Activated CD8-positive, alpha-beta memory T cell treated with anti-CD3 and anti-CD28 coated beads, Interleukin-2, amount 10 ng/mL, durations not matched to agents 7 days and 5 days (primary cell): ENCODE results near the gene BNIPL. TPM values are rescaled to one million over a fixed set of nuclear protein-coding genes. Genes with fewer than 3 reads are reported as not detected.
A peak's percentile ranks its signal among the peaks of the same experiment; 100 is the strongest.

Experiments
- ATAC-seq: fragments of 150-1000 bp; cut with Tn5 transposase; one replicate; pipeline ENCODE4 v1.10.0; 2021; ENCODE audit warnings: moderate library complexity
- CTCF ChIA-PET: fragments of 350-600 bp; sonication (Branson Sonifier 250); formaldehyde crosslinking; loops from one replicate; lab custom pipeline; 2021; ENCODE audit warnings: antibody characterized with exemption; lab: Charles Lee
- DNase-seq: peaks from one replicate; pipeline ENCODE4 v3.0.0-alpha.2; 2020
- H3K27ac Mint-ChIP-seq: one replicate; pipeline ENCODE4 v1.8.0; 2021; ENCODE audit warnings: mild to moderate bottlenecking, mixed read lengths
- H3K27me3 Mint-ChIP-seq: one replicate; pipeline ENCODE4 v1.8.0; 2021; ENCODE audit warnings: mixed read lengths
- H3K36me3 Mint-ChIP-seq: one replicate; pipeline ENCODE4 v1.8.0; 2021; ENCODE audit warnings: mild to moderate bottlenecking, mixed read lengths
- H3K4me1 Mint-ChIP-seq: one replicate; pipeline ENCODE4 v1.8.0; 2021; ENCODE audit warnings: mixed read lengths
- H3K4me3 Mint-ChIP-seq: one replicate; pipeline ENCODE4 v1.8.0; 2021; ENCODE audit warnings: mild to moderate bottlenecking, moderate library complexity, mixed read lengths
- H3K9me3 Mint-ChIP-seq: one replicate; pipeline ENCODE4 v1.8.0; 2022; ENCODE audit warnings: low read depth, mixed read lengths
- total RNA-seq, 2 experiments: library from RNA; stranded (reverse); gene quantifications; one replicate each; pipeline ENCODE4 v1.2.3, GENCODE V29; 2021

BNIPL gene
- 1 to 10 TPM; 1.0 to 2.0 TPM for total RNA-seq

- no peak within 1 kb of the TSS for H3K27ac Mint-ChIP-seq
- no peak within 1 kb of the TSS for H3K4me3 Mint-ChIP-seq
- H3K27me3 Mint-ChIP-seq = no peaks in the 10 kb centered on the region
- H3K36me3 Mint-ChIP-seq = peaks cover 10% of the 10 kb centered on the region
- ATAC-seq = no peak
- no peaks in the 10 kb centered on the region for H3K9me3 Mint-ChIP-seq
- DNase-seq = no peak
- no peaks in the 10 kb centered on the region for H3K4me1 Mint-ChIP-seq
- CTCF ChIA-PET = no interaction called here
These were observed at the start of gene BNIPL for GRCh38 chr1:151036356-151036755. Gene BNIPL, plus strand, starts transcription at chr1:151036586. Its CDS starts 140 bp downstream, at chr1:151036726.

- no peak overlapping the region for H3K27ac Mint-ChIP-seq
- no peaks in the 10 kb centered on the region for H3K9me3 Mint-ChIP-seq
- H3K36me3 Mint-ChIP-seq = no peaks in the 10 kb centered on the region
- peaks cover 3% of the 10 kb centered on the region for H3K4me1 Mint-ChIP-seq
- CTCF ChIA-PET = interaction anchor here (1.0 kb wide), 1 partner anchor 9 kb away, joined by 5 read pairs; no protein-coding TSS in a partner anchor
- ATAC-seq (no peak), DNase-seq (no peak)
- H3K4me3 Mint-ChIP-seq = no peak overlapping the region
- no peaks in the 10 kb centered on the region for H3K27me3 Mint-ChIP-seq
These were observed 48.5 kb upstream of the BNIPL start for GRCh38 chr1:150987924-150988323.

GRCh38 chr1:150992626-150993025 is 43.8 kb upstream of the BNIPL start:
- ATAC-seq = no peak
- no peak for DNase-seq
- peaks cover 10% of the 10 kb centered on the region for H3K4me1 Mint-ChIP-seq
- no peak overlapping the region for H3K27ac Mint-ChIP-seq
- H3K9me3 Mint-ChIP-seq = no peaks in the 10 kb centered on the region
- CTCF ChIA-PET = interaction anchor here (1.5 kb wide), 1 partner anchor 15 kb away, joined by 3 read pairs; no protein-coding TSS in a partner anchor
- no peaks in the 10 kb centered on the region for H3K36me3 Mint-ChIP-seq
- H3K4me3 Mint-ChIP-seq = no peak overlapping the region
- H3K27me3 Mint-ChIP-seq = no peaks in the 10 kb centered on the region

GRCh38 chr1:150994248-150994647 is 42.1 kb upstream of the BNIPL start:
- Mint-ChIP-seq H3K4me1 (peaks cover 11% of the 10 kb centered on the region), H3K36me3 (no peaks in the 10 kb centered on the region), H3K27me3 (no peaks in the 10 kb centered on the region), H3K4me3 (no peak overlapping the region), H3K9me3 (no peaks in the 10 kb centered on the region), H3K27ac (no peak overlapping the region)
- ATAC-seq (no peak), DNase-seq (no peak)
- CTCF ChIA-PET = interaction anchor here (5.2 to 7.3 kb wide), 2 partner anchors 12 to 15 kb away, joined by 81 to 104 read pairs; partner anchors contain the start of genes ANXA9 and MINDY1

GRCh38 chr1:150995460-150995859 is 40.9 kb upstream of the BNIPL start:
- Mint-ChIP-seq H3K4me1 (peaks cover 15% of the 10 kb centered on the region), H3K4me3 (peak overlapping the region; percentile 23), H3K36me3 (no peaks in the 10 kb centered on the region), H3K27ac (peak overlapping the region; percentile 49), H3K27me3 (no peaks in the 10 kb centered on the region), H3K9me3 (no peaks in the 10 kb centered on the region)
- ATAC-seq (no peak), DNase-seq (no peak)
- CTCF ChIA-PET = interaction anchor here (0.6 to 7.3 kb wide), 28 partner anchors 9 to 740 kb away, joined by 3 to 104 read pairs (median 3); partner anchors contain the start of genes ANXA9 and MINDY1

GRCh38 chr1:150995896-150996295 is 40.5 kb upstream of the BNIPL start:
- DNase-seq = peak; percentile 56
- CTCF ChIA-PET = interaction anchor here (0.6 to 7.3 kb wide), 30 partner anchors 10 to 740 kb away, joined by 3 to 104 read pairs (median 3); partner anchors contain the start of genes ANXA9, MINDY1 and TARS2
- peak overlapping the region; percentile 49 for H3K27ac Mint-ChIP-seq
- no peaks in the 10 kb centered on the region for H3K36me3 Mint-ChIP-seq
- no peaks in the 10 kb centered on the region for H3K27me3 Mint-ChIP-seq
- H3K4me1 Mint-ChIP-seq = peaks cover 15% of the 10 kb centered on the region
- H3K4me3 Mint-ChIP-seq = peak overlapping the region; percentile 23
- peak; percentile 46 for ATAC-seq
- H3K9me3 Mint-ChIP-seq = no peaks in the 10 kb centered on the region

GRCh38 chr1:150997126-150997872 is 39.1 kb upstream of the BNIPL start:
- Mint-ChIP-seq H3K27ac (no peak overlapping the region), H3K9me3 (no peaks in the 10 kb centered on the region), H3K36me3 (no peaks in the 10 kb centered on the region), H3K4me3 (no peak overlapping the region), H3K4me1 (peaks cover 15% of the 10 kb centered on the region), H3K27me3 (no peaks in the 10 kb centered on the region)
- CTCF ChIA-PET = interaction anchor here (0.6 to 7.3 kb wide), 6 partner anchors 9 to 741 kb away, joined by 3 to 104 read pairs (median 4); partner anchors contain the start of genes ANXA9, MINDY1 and MLLT11
- ATAC-seq (no peak), DNase-seq (no peak)

GRCh38 chr1:150997949-150998348 is 38.4 kb upstream of the BNIPL start:
- no peaks in the 10 kb centered on the region for H3K27me3 Mint-ChIP-seq
- CTCF ChIA-PET = interaction anchor here (0.6 to 7.3 kb wide), 4 partner anchors 8 to 742 kb away, joined by 3 to 104 read pairs (median 42); partner anchors contain the start of genes ANXA9 and MINDY1
- no peak for ATAC-seq

GRCh38 chr1:150999051-150999674 is 37.2 kb upstream of the BNIPL start:
- Mint-ChIP-seq H3K4me3 (no peak overlapping the region), H3K27me3 (no peaks in the 10 kb centered on the region), H3K4me1 (peaks cover 26% of the 10 kb centered on the region), H3K9me3 (no peaks in the 10 kb centered on the region), H3K36me3 (no peaks in the 10 kb centered on the region), H3K27ac (no peak overlapping the region)
- DNase-seq (peak; percentile 48), ATAC-seq (peak; percentile 43)
- CTCF ChIA-PET = interaction anchor here (1.1 to 7.3 kb wide), 3 partner anchors 20 to 744 kb away, joined by 3 to 104 read pairs (median 4); partner anchors contain the start of gene ANXA9

More at GRCh38 chr1:150997949-150998348, 38.4 kb upstream of the BNIPL start:
- Mint-ChIP-seq H3K36me3 (no peaks in the 10 kb centered on the region), H3K4me3 (no peak overlapping the region), H3K4me1 (peaks cover 20% of the 10 kb centered on the region), H3K9me3 (no peaks in the 10 kb centered on the region), H3K27ac (no peak overlapping the region)
- DNase-seq = no peak

GRCh38 chr1:150999926-151000325 is 36.5 kb upstream of the BNIPL start:
- no peak for ATAC-seq
- H3K27ac Mint-ChIP-seq = no peak overlapping the region

GRCh38 chr1:151000408-151000807 is 36.0 kb upstream of the BNIPL start:
- no peak overlapping the region for H3K4me3 Mint-ChIP-seq
- H3K36me3 Mint-ChIP-seq = no peaks in the 10 kb centered on the region
- no peak for DNase-seq
- H3K27me3 Mint-ChIP-seq = no peaks in the 10 kb centered on the region
- ATAC-seq = no peak
- H3K4me1 Mint-ChIP-seq = peaks cover 32% of the 10 kb centered on the region
- H3K27ac Mint-ChIP-seq = no peak overlapping the region
- no peaks in the 10 kb centered on the region for H3K9me3 Mint-ChIP-seq
- CTCF ChIA-PET = interaction anchor here (1.0 to 7.3 kb wide), 5 partner anchors 19 to 745 kb away, joined by 3 to 104 read pairs (median 4); partner anchors contain the start of gene ANXA9

More at GRCh38 chr1:150999926-151000325, 36.5 kb upstream of the BNIPL start:
- Mint-ChIP-seq H3K4me1 (peaks cover 31% of the 10 kb centered on the region), H3K9me3 (no peaks in the 10 kb centered on the region), H3K36me3 (no peaks in the 10 kb centered on the region), H3K27me3 (no peaks in the 10 kb centered on the region), H3K4me3 (no peak overlapping the region)
- DNase-seq = no peak
- CTCF ChIA-PET = interaction anchor here (1.0 to 7.3 kb wide), 3 partner anchors 20 to 744 kb away, joined by 3 to 104 read pairs (median 4); partner anchors contain the start of gene ANXA9

- Mint-ChIP-seq H3K4me1 (peaks cover 37% of the 10 kb centered on the region), H3K27ac (no peak overlapping the region)
These were observed 34.8 kb upstream of the BNIPL start for GRCh38 chr1:151001602-151002001.

GRCh38 chr1:151002051-151002450 is 34.3 kb upstream of the BNIPL start:
- Mint-ChIP-seq H3K4me1 (peaks cover 42% of the 10 kb centered on the region), H3K4me3 (no peak overlapping the region), H3K36me3 (no peaks in the 10 kb centered on the region), H3K9me3 (no peaks in the 10 kb centered on the region), H3K27me3 (no peaks in the 10 kb centered on the region), H3K27ac (no peak overlapping the region)
- ATAC-seq (no peak), DNase-seq (no peak)
- CTCF ChIA-PET = interaction anchor here (0.6 to 7.2 kb wide), 4 partner anchors 8 to 746 kb away, joined by 3 to 42 read pairs (median 4); partner anchors contain the start of gene ANXA9

More at GRCh38 chr1:151001602-151002001, 34.8 kb upstream of the BNIPL start:
- Mint-ChIP-seq H3K36me3 (no peaks in the 10 kb centered on the region), H3K9me3 (no peaks in the 10 kb centered on the region), H3K4me3 (no peak overlapping the region), H3K27me3 (no peaks in the 10 kb centered on the region)
- ATAC-seq (no peak), DNase-seq (no peak)
- CTCF ChIA-PET = interaction anchor here (0.7 to 7.2 kb wide), 4 partner anchors 18 to 746 kb away, joined by 3 to 42 read pairs (median 3); partner anchors contain the start of gene ANXA9
